ENCODE results near the gene AVEN.

AVEN gene

GRCh38 chr15:33846862-33847261, 192.1 kb downstream of the AVEN start:
- TF ChIP-seq REST (IDR thresholded peaks at IDR 0.05; ENCODE audit: insufficient read depth in 1 of 2, low read depth in 2 of 2, low read length in 2 of 2) = no peak
- no peak for TF ChIP-seq TAF1 (IDR thresholded peaks at IDR 0.05; ENCODE audit: borderline replicate concordance, insufficient read depth, low read length)
- no peak for TF ChIP-seq POLR2AphosphoS5 (IDR thresholded peaks at IDR 0.05; ENCODE audit: low read depth, low read length)
- TF ChIP-seq SIN3A (IDR thresholded peaks at IDR 0.05; ENCODE audit: borderline replicate concordance, insufficient read depth, low read length) = no peak
- TF ChIP-seq FOXP2 (optimal IDR thresholded peaks at IDR 0.05; ENCODE audit: borderline replicate concordance, extremely low read depth, extremely low read length, insufficient read depth) = no peak

DNA sequence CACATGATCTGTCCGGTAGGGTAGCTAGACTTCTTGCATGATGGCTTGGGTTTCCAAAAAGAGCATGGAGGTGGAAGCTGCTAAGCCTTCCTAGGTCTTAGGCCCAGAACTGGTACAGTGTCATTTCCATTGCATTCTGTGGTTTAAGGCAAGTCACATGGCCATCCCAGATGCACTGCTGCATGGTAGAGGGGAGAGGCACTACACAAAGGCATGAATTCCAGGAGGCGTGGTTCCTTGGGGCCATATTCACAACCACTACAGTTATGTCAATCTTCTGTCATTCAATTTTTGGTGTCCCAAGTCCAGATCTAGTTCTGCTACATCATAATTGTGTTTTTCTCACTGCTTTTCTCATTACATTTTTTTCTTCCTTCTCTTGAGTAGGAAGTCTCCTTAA, 192.9 kb downstream of the AVEN start:
- no peak for TF ChIP-seq REST (IDR thresholded peaks at IDR 0.05; ENCODE audit: insufficient read depth in 1 of 2, low read depth in 2 of 2, low read length in 2 of 2)
- no peak for TF ChIP-seq POLR2AphosphoS5 (IDR thresholded peaks at IDR 0.05; ENCODE audit: low read depth, low read length)
- no peak for TF ChIP-seq TAF1 (IDR thresholded peaks at IDR 0.05; ENCODE audit: borderline replicate concordance, insufficient read depth, low read length)

DNA sequence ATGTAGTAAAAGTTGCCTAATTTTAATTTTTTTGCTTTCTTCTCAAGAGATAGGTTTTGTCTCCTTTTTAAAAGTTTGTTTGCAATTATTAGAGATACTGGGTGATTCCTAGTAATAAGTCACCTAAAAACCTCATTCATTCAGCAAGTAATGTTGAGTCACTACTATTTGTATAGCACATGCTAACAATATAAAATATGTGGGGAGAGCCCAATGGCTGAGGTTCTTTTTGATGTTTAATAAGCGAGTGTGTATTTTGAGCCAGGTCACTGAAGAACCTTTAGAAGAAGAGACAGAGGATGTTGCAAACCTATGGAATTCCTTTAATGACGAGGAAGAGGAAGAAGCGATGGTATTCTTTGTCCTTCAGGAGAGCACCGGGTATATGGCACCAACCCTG, 194.4 kb downstream of the AVEN start:
- TF ChIP-seq SIN3A (IDR thresholded peaks at IDR 0.05; ENCODE audit: borderline replicate concordance, insufficient read depth, low read length) (no peak), REST (IDR thresholded peaks at IDR 0.05; ENCODE audit: insufficient read depth in 1 of 2, low read depth in 2 of 2, low read length in 2 of 2) (no peak), POLR2AphosphoS5 (IDR thresholded peaks at IDR 0.05; ENCODE audit: low read depth, low read length) (no peak), FOXP2 (optimal IDR thresholded peaks at IDR 0.05; ENCODE audit: borderline replicate concordance, extremely low read depth, extremely low read length, insufficient read depth) (no peak), TAF1 (IDR thresholded peaks at IDR 0.05; ENCODE audit: borderline replicate concordance, insufficient read depth, low read length) (no peak)

- TF ChIP-seq SIN3A (IDR thresholded peaks at IDR 0.05; ENCODE audit: borderline replicate concordance, insufficient read depth, low read length) = no peak
- TF ChIP-seq TAF1 (IDR thresholded peaks at IDR 0.05; ENCODE audit: borderline replicate concordance, insufficient read depth, low read length) = no peak
- TF ChIP-seq FOXP2 (optimal IDR thresholded peaks at IDR 0.05; ENCODE audit: borderline replicate concordance, extremely low read depth, extremely low read length, insufficient read depth) = no peak
- no peak for TF ChIP-seq REST (IDR thresholded peaks at IDR 0.05; ENCODE audit: insufficient read depth in 1 of 2, low read depth in 2 of 2, low read length in 2 of 2)
- no peak for TF ChIP-seq POLR2AphosphoS5 (IDR thresholded peaks at IDR 0.05; ENCODE audit: low read depth, low read length)
Observed at GRCh38 chr15:33844186-33844585, 194.8 kb downstream of the AVEN start.

DNA sequence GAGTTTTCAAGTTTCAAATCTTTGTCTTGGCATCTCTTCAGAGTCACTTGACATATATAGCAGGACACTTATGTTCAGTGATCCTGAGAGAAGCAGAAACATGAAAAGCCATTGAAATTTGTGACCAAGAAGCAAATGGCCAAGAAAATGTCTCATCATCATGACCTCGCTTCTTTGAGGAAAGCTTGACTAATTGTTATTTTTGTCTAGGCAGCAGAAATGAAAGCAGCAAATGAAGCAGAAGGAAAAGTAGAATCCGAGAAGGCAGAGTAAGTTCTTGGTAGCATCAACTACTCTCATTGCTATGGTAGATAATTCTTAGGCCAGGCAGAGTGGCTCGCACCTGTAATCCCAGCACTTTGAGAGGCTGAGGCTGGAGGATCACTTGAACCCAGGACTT, 198.4 kb downstream of the AVEN start:
- no peak for TF ChIP-seq TAF1 (IDR thresholded peaks at IDR 0.05; ENCODE audit: borderline replicate concordance, insufficient read depth, low read length)
- no peak for TF ChIP-seq REST (IDR thresholded peaks at IDR 0.05; ENCODE audit: insufficient read depth in 1 of 2, low read depth in 2 of 2, low read length in 2 of 2)
- no peak for TF ChIP-seq FOXP2 (optimal IDR thresholded peaks at IDR 0.05; ENCODE audit: borderline replicate concordance, extremely low read depth, extremely low read length, insufficient read depth)
- TF ChIP-seq SIN3A (IDR thresholded peaks at IDR 0.05; ENCODE audit: borderline replicate concordance, insufficient read depth, low read length) = no peak
- TF ChIP-seq POLR2AphosphoS5 (IDR thresholded peaks at IDR 0.05; ENCODE audit: low read depth, low read length) = no peak

Measured in PFSK-1 (cell line).